OCI-LY3 (cell line): ENCODE data around the gene HEMK1.

Experiments used
- H2AFZ ChIP-seq: fragments of 200-600, 300-600 bp; shearing (Covaris generic); 2 replicates; pipeline ENCODE4 v1.6.0; 2014; ENCODE audit warnings: antibody characterized with exemption, low read depth, low read length
- H3K27ac ChIP-seq: fragments of 200-600, 300-600 bp; sonication (generic); 2 replicates; pipeline ENCODE4 v1.5.1; 2014; ENCODE audit warnings: mild to moderate bottlenecking, low read length, moderate library complexity, mixed read lengths
- H3K27me3 ChIP-seq: fragments of 200-600, 300-600 bp; sonication (generic); 2 replicates; pipeline ENCODE4 v1.6.1; 2014; ENCODE audit warnings: low read depth, low read length, mixed read lengths
- H3K36me3 ChIP-seq: fragments of 200-600, 300-600 bp; sonication (generic); replicated peaks from 2 replicates; pipeline ENCODE3; 2014; ENCODE audit warnings: low read depth, low read length, mixed read lengths
- H3K4me1 ChIP-seq: fragments of 300-600, 200-600 bp; sonication (generic); 2 replicates; pipeline ENCODE4 v1.6.1; 2014; ENCODE audit warnings: low read length, mixed read lengths
- H3K4me2 ChIP-seq: fragments of 200-600, 300-600 bp; sonication (generic); 2 replicates; pipeline ENCODE4 v1.6.1; 2014; ENCODE audit warnings: low read length, mixed read lengths
- H3K4me3 ChIP-seq: fragments of 300-600, 200-600 bp; sonication (generic); 2 replicates; pipeline ENCODE4 v1.5.1; 2014; ENCODE audit warnings: antibody characterized with exemption, mild to moderate bottlenecking, low read length, moderate library complexity
- H3K79me2 ChIP-seq: fragments of 300-600, 200-600 bp; shearing (Covaris generic); 2 replicates; pipeline ENCODE4 v1.6.1; 2014; ENCODE audit warnings: mild to moderate bottlenecking, low read length, mixed read lengths
- H3K9ac ChIP-seq: fragments of 300-600, 200-600 bp; shearing (Covaris generic); 2 replicates; pipeline ENCODE4 v1.6.0; 2014; ENCODE audit warnings: mild to moderate bottlenecking, low read length, moderate library complexity
- H3K9me3 ChIP-seq: fragments of 200-600, 300-600 bp; shearing (Covaris generic); 2 replicates; pipeline ENCODE4 v1.6.1; 2014; ENCODE audit warnings: low read length, mixed read lengths; ENCODE audit not compliant: insufficient read depth
- H4K20me1 ChIP-seq: fragments of 200-600, 300-600 bp; sonication (generic); 2 replicates; pipeline ENCODE4 v1.6.1; 2016; ENCODE audit warnings: low read length, mixed read lengths; ENCODE audit not compliant: insufficient read depth
- CTCF ChIP-seq: fragments of 200-600, 300-600 bp; sonication (generic); IDR thresholded peaks from 2 replicates; pipeline ENCODE4 v1.5.1; 2014; ENCODE audit warnings: antibody characterized with exemption, low read length, low read depth
- EZH2phosphoT487 ChIP-seq: fragments of 200-600 bp; shearing (Covaris generic); IDR thresholded peaks from 2 replicates; pipeline ENCODE4 v1.6.1; 2018; ENCODE audit warnings: antibody characterized with exemption, mixed run types, low read depth

The HEMK1 gene

GRCh38 chr3:50539356-50540286 lies 29.7 kb upstream of the HEMK1 start:
- Histone ChIP-seq H3K36me3 (no peaks in the 10 kb centered on the region), H3K27ac (no peak overlapping the region), H3K9me3 (no peaks in the 10 kb centered on the region), H3K4me3 (no peak overlapping the region), H3K9ac (no peak overlapping the region), H3K79me2 (no peaks in the 10 kb centered on the region), H3K27me3 (peaks cover 60% of the 10 kb centered on the region), H4K20me1 (no peaks in the 10 kb centered on the region), H3K4me2 (no peak overlapping the region), H2AFZ (no peak overlapping the region), H3K4me1 (no peaks in the 10 kb centered on the region)
- TF ChIP-seq CTCF (no peak), EZH2phosphoT487 (no peak)

GRCh38 chr3:50542177-50543034 lies 26.9 kb upstream of the HEMK1 start:
- Histone ChIP-seq H3K27me3 (peaks cover 39% of the 10 kb centered on the region), H3K4me2 (no peak overlapping the region), H2AFZ (no peak overlapping the region), H3K36me3 (no peaks in the 10 kb centered on the region), H3K9me3 (no peaks in the 10 kb centered on the region), H3K79me2 (no peaks in the 10 kb centered on the region), H4K20me1 (no peaks in the 10 kb centered on the region), H3K4me3 (no peak overlapping the region), H3K27ac (no peak overlapping the region), H3K9ac (no peak overlapping the region), H3K4me1 (no peaks in the 10 kb centered on the region)
- TF ChIP-seq CTCF (peak; percentile 97), EZH2phosphoT487 (no peak)

- no peaks in the 10 kb centered on the region for H3K79me2 ChIP-seq
Measured at GRCh38 chr3:50545781-50546180, 23.5 kb upstream of the HEMK1 start.

More at GRCh38 chr3:50545781-50546180, 23.5 kb upstream of the HEMK1 start:
- no peak overlapping the region for H2AFZ ChIP-seq
- H3K36me3 ChIP-seq: no peaks in the 10 kb centered on the region
- H3K4me1 ChIP-seq: no peaks in the 10 kb centered on the region
- no peak for TF ChIP-seq EZH2phosphoT487
- TF ChIP-seq CTCF: no peak
- no peak overlapping the region for H3K9ac ChIP-seq
- H4K20me1 ChIP-seq: no peaks in the 10 kb centered on the region
- H3K4me3 ChIP-seq: no peak overlapping the region
- H3K27me3 ChIP-seq: 0 out of 2 replicates have a peak, but pooled peaks cover 16% of the 10 kb centered on the region
- H3K27ac ChIP-seq: no peak overlapping the region
- H3K9me3 ChIP-seq: no peaks in the 10 kb centered on the region
- H3K4me2 ChIP-seq: no peak overlapping the region
